ENCODE results near the gene CD200R1L.

Gene CD200R1L

GRCh38 chr3:112818289-112818688 lies 28.4 kb downstream of the CD200R1L start:
- peak; percentile 79 for DNase-seq

DNA sequence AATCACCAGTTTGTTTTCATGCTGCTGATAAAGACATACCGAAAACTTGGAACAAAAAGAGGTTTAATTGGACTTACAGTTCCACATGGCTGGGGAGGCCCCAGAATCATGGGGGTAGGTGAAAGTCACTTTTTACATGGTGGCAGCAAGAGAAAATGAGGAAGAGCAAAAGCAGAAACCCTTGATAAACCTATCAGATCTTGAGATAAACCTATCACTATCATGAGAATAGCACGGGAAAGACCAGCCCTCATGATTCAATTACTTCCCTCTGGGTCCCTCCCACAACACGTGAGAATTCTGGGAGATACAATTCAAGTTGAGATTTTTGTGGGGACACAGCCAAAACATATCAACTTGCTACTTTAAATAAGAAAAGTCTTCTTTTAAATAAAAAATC lies 28.9 kb downstream of the CD200R1L start:
- no peak for DNase-seq

DNA sequence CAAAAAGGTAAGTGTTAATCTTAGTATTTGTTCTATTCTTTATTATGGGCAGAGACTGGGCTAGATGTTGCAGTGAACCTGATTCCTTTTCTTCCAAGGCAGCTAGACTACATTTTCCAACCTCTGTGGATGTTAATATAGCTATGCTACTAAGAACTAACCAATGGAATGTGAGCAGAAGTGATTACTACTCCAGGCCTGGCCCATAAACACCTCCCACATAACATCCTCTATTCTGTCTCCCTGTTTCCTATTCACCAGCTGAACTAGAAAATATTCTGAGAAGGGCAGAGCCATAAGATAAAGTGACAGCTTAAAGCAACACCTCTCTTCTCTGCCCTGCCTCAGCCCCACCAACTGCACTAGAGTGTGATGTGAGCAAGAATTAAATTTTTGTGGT lies 29.4 kb downstream of the CD200R1L start:
- DNase-seq: no peak

- DNase-seq: no peak
These were observed 30.7 kb downstream of the CD200R1L start for GRCh38 chr3:112815981-112816380.

DNA sequence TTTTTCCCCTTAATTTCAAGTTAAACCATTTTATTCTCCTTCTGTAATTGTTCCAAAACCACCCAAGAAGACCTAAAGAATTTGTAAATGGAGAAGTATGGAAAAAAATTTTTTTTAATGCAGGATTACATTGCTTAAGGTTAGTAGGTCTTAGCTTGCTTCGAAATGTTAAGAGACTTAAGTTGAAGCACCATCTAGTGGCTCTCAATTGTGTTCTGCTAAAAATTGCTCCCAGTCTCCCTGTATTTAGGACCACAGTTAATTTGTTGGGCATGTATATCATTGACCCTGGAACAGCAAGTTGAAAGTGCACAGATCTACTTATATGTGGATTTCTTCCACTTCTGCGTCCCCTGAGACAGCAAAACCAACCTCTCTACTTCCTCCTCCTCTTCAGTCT lies 32.4 kb downstream of the CD200R1L start:
- no peak for DNase-seq

- DNase-seq: peak; percentile 98
These were observed 32.9 kb downstream of the CD200R1L start for GRCh38 chr3:112813723-112814171.

GRCh38 chr3:112813016-112813415 lies 33.6 kb downstream of the CD200R1L start:
- DNase-seq: no peak

DNA sequence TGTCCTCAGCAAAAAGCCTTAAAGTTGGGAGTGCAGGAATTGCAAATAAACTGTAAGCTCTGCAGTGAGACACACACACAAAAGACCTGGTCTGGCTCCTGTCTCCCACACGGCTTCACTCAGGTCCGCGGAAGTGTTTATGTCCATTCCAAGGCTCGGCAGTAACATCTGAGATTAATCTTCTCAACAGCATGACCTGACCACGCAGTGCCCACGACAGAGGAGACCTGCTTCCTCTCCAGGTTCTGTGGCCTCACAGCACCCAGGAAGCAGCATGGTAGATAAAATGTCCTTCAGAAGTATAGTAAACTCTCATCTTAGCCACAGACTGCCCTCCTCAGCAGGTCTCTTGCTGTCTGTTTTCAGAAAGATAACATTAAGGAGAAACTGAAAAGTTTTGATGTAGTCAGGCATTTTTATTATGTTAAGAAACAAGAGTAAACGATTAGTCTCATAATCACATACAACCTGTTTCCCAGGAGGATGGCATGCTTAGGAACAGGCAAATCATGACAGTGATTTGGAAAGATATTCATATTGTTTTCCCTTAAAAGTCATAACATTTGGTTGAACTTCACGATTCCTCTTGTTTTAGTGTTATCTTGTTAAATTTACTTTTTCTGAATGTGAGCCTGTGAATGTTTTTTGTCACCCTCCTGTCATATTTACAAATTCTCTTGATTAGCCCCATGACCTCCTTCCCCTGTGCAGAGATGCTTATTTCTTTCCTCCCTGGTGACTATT lies 34.6 kb downstream of the CD200R1L start:
- DNase-seq: no peak

DNA sequence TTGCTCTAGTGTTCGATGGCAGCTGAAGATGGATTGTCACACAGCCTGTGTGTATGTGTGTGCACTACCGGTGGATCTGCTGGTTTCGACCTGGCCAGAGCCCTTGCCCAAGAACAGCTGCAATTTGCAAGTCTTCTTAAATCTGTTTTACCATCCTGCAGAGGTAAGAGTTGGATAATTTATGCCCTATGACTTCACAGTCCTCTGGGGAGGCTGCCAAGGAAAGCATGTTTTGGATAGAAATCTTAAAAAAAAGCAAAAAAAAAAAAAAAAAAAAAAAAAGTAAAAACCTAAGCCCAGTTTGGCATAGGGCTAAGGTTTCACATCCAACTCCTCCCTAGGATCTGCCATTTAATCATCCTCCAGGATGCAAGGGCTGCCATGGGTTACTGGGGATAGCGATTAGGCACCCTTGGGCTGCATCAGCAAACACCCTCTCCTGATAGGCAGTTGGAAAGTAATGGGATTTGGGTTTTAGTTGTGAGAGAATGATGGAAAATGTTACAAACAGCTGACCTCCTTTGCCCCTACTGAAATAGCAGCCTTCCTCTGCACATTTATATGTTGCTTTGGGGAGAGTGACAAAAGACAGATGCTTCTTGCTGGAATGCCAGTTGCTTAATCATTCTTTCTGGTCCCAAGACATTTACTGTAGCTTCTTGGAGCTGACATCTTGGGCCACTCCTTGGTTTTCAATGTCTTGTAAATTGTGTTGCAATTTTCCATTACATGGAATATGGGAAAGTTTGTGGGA lies 35.4 kb downstream of the CD200R1L start:
- no peak for DNase-seq

- DNase-seq: no peak
These were observed 36.1 kb downstream of the CD200R1L start for GRCh38 chr3:112810561-112810960.

GRCh38 chr3:112808136-112808535 lies 38.5 kb downstream of the CD200R1L start:
- DNase-seq: no peak

- no peak for DNase-seq
These were observed 39.0 kb downstream of the CD200R1L start for GRCh38 chr3:112807685-112808084.

- DNase-seq: no peak
These were observed 39.8 kb downstream of the CD200R1L start for GRCh38 chr3:112806903-112807302.

GRCh38 chr3:112805126-112805525 lies 41.5 kb downstream of the CD200R1L start:
- DNase-seq: no peak

DNA sequence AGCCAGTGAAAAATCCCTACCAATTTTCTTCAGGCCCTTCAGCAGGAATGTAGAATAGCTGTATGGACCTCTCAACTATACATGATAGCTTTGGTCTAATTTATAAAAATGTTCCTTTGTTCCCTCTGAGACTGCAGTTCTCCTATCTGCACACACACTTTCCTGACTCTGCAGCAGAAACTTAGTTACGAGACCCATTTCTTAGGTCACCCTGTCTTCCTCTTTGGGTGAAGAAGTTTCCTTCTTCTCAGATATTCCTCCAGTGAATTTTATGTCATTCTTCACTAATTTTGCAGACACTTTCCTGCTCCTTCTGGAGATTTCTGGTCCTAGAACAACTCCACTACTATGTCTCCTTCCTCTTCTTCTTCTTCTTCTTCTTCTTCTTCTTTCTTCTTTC lies 42.6 kb downstream of the CD200R1L start:
- DNase-seq: no peak

DNA sequence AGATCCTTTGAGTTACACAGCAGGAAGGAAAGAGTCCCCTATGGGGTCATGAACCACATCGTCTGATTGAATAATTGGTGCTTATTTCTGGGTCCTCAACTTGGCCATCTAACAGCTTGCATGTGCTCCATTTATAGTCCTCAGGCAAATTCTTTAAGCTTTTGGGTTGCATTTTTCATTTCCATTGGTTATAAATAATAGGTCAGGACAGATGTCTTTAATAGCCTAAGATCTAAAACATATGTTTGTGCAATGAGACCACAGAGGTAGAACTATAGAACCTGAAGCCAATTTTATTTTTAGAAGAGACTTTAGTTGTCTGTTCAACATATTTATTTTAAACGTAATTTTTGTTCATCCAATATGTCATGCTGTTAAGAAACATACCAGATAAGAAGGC lies 43.2 kb downstream of the CD200R1L start:
- no peak for DNase-seq

GRCh38 chr3:112802338-112802737 lies 44.3 kb downstream of the CD200R1L start:
- no peak for DNase-seq

- DNase-seq: no peak
These were observed 46.7 kb downstream of the CD200R1L start for GRCh38 chr3:112799946-112800345.

DNA sequence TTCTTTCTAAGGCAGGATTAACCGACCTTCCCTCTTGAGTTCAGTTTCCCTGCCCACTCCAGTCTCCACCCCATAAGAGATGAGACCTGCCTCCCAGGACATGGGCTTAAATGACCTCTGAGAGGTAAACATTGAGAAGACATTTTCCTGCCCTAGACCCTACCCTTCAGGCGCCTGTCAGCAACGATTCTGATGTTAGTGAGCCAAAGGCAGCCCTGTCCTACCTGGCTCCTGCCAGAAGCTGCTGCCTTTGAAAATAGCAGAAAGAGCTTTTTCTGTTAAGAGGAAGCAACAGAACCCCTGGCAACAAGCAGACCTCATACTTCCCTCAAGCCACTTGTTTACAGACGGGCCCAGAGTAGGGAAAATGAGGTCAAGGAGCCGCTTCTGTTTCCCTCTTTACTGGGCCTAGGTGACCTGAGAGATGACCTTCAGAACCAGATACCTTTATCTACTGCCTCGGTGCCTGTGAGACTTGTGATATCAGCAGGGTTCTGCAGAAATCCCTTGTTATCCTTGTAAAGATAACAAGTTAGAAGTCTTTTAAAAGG lies 52.0 kb downstream of the CD200R1L start:
- DNase-seq: no peak

GRCh38 chr3:112793326-112794081 lies 53.2 kb downstream of the CD200R1L start:
- no peak for DNase-seq

- no peak for DNase-seq
These were observed 54.9 kb downstream of the CD200R1L start for GRCh38 chr3:112791736-112792135.

GRCh38 chr3:112789787-112790186 lies 56.9 kb downstream of the CD200R1L start:
- no peak for DNase-seq

DNA sequence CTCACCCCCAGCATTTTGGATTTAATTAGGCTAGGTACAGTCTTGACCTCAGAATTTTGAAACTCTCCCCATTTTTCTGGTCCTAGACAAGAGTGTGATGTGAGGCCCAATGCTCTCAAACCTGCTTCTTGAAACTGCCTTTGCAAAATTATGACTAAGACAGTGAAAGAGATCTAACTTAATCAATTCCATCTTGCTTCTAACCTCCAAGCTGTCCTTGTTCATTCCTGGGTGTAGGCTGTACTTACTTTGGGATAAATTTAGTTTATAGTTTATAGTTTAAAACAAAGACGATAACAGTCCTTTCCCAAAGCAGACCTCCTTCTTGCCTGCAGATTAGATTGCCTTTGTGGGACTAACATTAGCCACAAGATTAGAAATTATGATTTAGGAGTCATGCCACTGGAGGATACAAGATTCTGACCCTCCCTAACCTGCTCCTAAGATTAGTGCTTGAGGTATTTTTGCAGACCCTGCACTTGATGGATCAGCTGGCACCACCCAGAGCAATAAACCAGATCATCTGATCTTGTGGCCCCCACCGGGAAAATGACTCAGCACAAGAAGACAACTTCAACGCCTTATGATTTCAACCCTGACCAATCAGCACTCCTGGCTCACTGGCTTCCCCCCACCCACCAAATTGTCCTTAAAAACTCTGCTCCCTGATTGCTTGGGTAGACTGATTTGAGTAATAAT lies 59.6 kb downstream of the CD200R1L start:
- no peak for DNase-seq

Measured in SIG-M5 (cell line).